ENCODE measurements around the gene FOXP1. TPM values are rescaled to one million over a fixed set of nuclear protein-coding genes. Genes with fewer than 3 reads are reported as not detected.

The FOXP1 gene
- total RNA-seq, 4 donors from 2014 or later: 181 to 225 (median 205) TPM

- DNase-seq (ENCODE audit: extremely low spot score): no peak
- WGBS: 85% methylated on average over 2 of the region's 2 CpGs
- Histone ChIP-seq H3K4me3 (no peak overlapping the region), H3K36me3 (no peaks in the 10 kb centered on the region), H3K9me3 (no peaks in the 10 kb centered on the region), H3K27me3 (no peaks in the 10 kb centered on the region), H3K27ac (replicated peaks in 1 of 4) (no peak overlapping the region), H3K4me1 (peaks cover 0 to 23% (median 19%) of the 10 kb centered on the region in 4 donors)
- no peak for TF ChIP-seq CTCF (IDR thresholded peaks at IDR 0.05)
- TF ChIP-seq POLR2AphosphoS5 (IDR thresholded peaks at IDR 0.05): no peak
- TF ChIP-seq POLR2A (IDR thresholded peaks at IDR 0.05; ENCODE audit: low read depth): no peak
- TF ChIP-seq EP300 (IDR thresholded peaks at IDR 0.05): no peak
- intact Hi-C loops (cut with DNase I): no loop called here
Observed at GRCh38 chr3:71415681-71416122, 167.8 kb downstream of the FOXP1 start.

GRCh38 chr3:71414189-71414927 lies 169.2 kb downstream of the FOXP1 start:
- intact Hi-C loops (cut with DNase I): no loop called here
- Histone ChIP-seq H3K36me3 (no peaks in the 10 kb centered on the region), H3K9me3 (no peaks in the 10 kb centered on the region), H3K27ac (replicated peaks in 1 of 4) (no peak overlapping the region), H3K4me1 (peaks cover 0 to 28% (median 19%) of the 10 kb centered on the region in 4 donors), H3K4me3 (no peak overlapping the region), H3K27me3 (no peaks in the 10 kb centered on the region)
- DNase-seq (ENCODE audit: extremely low spot score): no peak
- 76% methylated on average over 13 of the region's 15 CpGs for WGBS
- TF ChIP-seq CTCF (IDR thresholded peaks at IDR 0.05) (no peak), POLR2A (IDR thresholded peaks at IDR 0.05; ENCODE audit: low read depth) (no peak)

GRCh38 chr3:71413572-71413971 lies 170.0 kb downstream of the FOXP1 start:
- WGBS: 51% methylated on average over 3 of the region's 3 CpGs
- H3K36me3 ChIP-seq: no peaks in the 10 kb centered on the region

GRCh38 chr3:71409352-71409751 lies 174.2 kb downstream of the FOXP1 start:
- no peaks in the 10 kb centered on the region for H3K9me3 ChIP-seq
- H3K36me3 ChIP-seq: no peaks in the 10 kb centered on the region
- DNase-seq (ENCODE audit: extremely low spot score): no peak
- no peaks in the 10 kb centered on the region for H3K27me3 ChIP-seq
- 92% methylated on average over 1 of the region's 1 CpG for WGBS
- TF ChIP-seq POLR2A (IDR thresholded peaks at IDR 0.05; ENCODE audit: low read depth) (no peak), EP300 (IDR thresholded peaks at IDR 0.05) (no peak), POLR2AphosphoS5 (IDR thresholded peaks at IDR 0.05) (no peak), CTCF (IDR thresholded peaks at IDR 0.05) (no peak)
- peaks cover 0 to 32% (median 11%) of the 10 kb centered on the region in 4 donors for H3K4me1 ChIP-seq
- no peak overlapping the region for H3K4me3 ChIP-seq
- no peak overlapping the region for H3K27ac ChIP-seq (replicated peaks in 1 of 4)
- intact Hi-C loops (cut with DNase I): no loop called here

More at GRCh38 chr3:71413572-71413971, 170.0 kb downstream of the FOXP1 start:
- TF ChIP-seq POLR2AphosphoS5 (IDR thresholded peaks at IDR 0.05) (no peak), CTCF (IDR thresholded peaks at IDR 0.05) (no peak), POLR2A (IDR thresholded peaks at IDR 0.05; ENCODE audit: low read depth) (no peak), EP300 (IDR thresholded peaks at IDR 0.05) (no peak)
- Histone ChIP-seq H3K27me3 (no peaks in the 10 kb centered on the region), H3K4me3 (no peak overlapping the region), H3K4me1 (peaks cover 0 to 35% (median 19%) of the 10 kb centered on the region in 4 donors), H3K9me3 (no peaks in the 10 kb centered on the region), H3K27ac (replicated peaks in 1 of 4) (no peak overlapping the region)
- DNase-seq (ENCODE audit: extremely low spot score): no peak
- intact Hi-C loops (cut with DNase I): no loop called here

Measured in esophagus muscularis mucosa (tissue), 4 donors.